GM12878 (cell line): ENCODE results near the gene OR4E2.

Experiments used
- CEBPB ChIP-seq, 2 experiments: fragments of 150-350 bp in 1 of 2; IDR thresholded peaks; 2 replicates each; pipeline ENCODE4 v1.6.1; 2012 to 2014; ENCODE audit warnings: low read depth in 2 of 2, low read length in 2 of 2, borderline replicate concordance in 1 of 2, inconsistent platforms in 1 of 2
- CREM ChIP-seq: IDR thresholded peaks from 2 replicates; pipeline ENCODE4 v1.6.1; 2014; ENCODE audit warnings: antibody characterized with exemption, low read depth
- POLR2A ChIP-seq: IDR thresholded peaks from 2 replicates; pipeline ENCODE4 v1.6.1; 2011; ENCODE audit warnings: low read depth, mild to moderate bottlenecking, low read length
- POLR2AphosphoS5 ChIP-seq: IDR thresholded peaks from 2 replicates; pipeline ENCODE4 v1.6.1; 2011; ENCODE audit warnings: mild to moderate bottlenecking, low read length, inconsistent platforms
- TARDBP ChIP-seq: IDR thresholded peaks from 2 replicates; pipeline ENCODE4 v1.6.1; 2016; ENCODE audit warnings: borderline replicate concordance
- TF ChIP-seq, protein P1 (sequence below): IDR thresholded peaks from 2 replicates; pipeline ENCODE4 v1.6.1; 2012; ENCODE audit warnings: low read depth, low read length, improper control_type of control experiment
- TF ChIP-seq, protein P2 (sequence below), 3 experiments: IDR thresholded peaks in 2 of 3; conservative IDR thresholded peaks in 1 of 3; 2 replicates each; pipeline ENCODE4 v1.5.1; 2011; ENCODE audit warnings: low read depth in 3 of 3, low read length in 3 of 3, mild to moderate bottlenecking in 3 of 3, control low read depth in 2 of 3, moderate library complexity in 2 of 3, inconsistent platforms in 1 of 3, mixed read lengths in 1 of 3; ENCODE audit not compliant: control insufficient read depth in 2 of 3, insufficient read depth in 1 of 3; ENCODE audit errors: extremely low read depth in 1 of 3

DNA sequence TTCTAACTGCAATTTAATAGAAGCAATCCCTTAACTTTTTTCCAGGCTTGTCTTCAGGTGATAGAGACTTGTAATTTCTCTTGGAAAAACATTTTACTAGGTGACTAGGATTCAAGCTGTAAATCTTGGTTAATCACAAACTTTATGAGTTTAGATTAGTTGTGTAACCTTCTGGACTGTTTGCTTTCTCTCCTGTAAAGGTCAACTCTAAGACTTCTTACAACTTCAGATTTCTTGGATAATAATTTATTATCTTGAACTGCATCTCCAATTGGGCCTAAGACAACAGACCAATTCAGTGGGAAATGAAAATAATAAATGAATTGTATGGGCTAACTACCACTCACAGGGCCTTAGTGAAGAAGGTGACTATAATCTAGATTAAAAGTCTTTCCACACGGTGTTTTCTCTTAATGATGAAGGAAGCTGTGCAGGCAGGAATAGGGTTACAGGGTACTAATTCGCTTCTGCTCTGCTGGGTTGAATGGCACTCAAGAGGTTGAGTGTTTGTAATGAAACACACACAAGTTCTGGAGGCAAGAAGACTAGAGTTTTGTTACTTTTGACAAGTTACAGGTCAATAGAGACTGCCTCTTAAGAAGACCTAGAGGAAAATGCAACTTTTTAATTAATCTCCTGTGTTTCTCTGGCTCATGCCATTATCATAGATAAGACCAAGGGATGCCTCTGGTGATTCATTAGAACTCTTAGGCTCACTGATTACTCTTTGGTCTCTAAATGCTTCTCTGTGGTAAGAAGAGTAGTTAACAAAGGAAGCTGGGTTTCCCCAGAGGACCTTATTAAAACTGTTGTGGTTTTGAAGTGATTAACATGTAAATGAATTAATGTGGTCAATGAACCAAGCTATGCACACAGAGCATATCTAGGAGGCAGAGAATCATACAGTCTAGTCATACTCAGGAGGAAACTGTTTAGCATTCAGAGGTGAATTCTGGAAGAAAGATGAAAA is 50.0 kb downstream of the OR4E2 start:
- TF ChIP-seq POLR2AphosphoS5 (no peak), CREM (no peak), CEBPB (IDR thresholded peaks at IDR 0.05; ENCODE audit: borderline replicate concordance in 1 of 2, low read depth in 2 of 2, low read length in 2 of 2) (no peak), TARDBP (no peak), POLR2A (no peak)
- TF ChIP-seq, protein P1, sequence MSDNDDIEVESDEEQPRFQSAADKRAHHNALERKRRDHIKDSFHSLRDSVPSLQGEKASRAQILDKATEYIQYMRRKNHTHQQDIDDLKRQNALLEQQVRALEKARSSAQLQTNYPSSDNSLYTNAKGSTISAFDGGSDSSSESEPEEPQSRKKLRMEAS, result no peak
- TF ChIP-seq, protein P2, sequence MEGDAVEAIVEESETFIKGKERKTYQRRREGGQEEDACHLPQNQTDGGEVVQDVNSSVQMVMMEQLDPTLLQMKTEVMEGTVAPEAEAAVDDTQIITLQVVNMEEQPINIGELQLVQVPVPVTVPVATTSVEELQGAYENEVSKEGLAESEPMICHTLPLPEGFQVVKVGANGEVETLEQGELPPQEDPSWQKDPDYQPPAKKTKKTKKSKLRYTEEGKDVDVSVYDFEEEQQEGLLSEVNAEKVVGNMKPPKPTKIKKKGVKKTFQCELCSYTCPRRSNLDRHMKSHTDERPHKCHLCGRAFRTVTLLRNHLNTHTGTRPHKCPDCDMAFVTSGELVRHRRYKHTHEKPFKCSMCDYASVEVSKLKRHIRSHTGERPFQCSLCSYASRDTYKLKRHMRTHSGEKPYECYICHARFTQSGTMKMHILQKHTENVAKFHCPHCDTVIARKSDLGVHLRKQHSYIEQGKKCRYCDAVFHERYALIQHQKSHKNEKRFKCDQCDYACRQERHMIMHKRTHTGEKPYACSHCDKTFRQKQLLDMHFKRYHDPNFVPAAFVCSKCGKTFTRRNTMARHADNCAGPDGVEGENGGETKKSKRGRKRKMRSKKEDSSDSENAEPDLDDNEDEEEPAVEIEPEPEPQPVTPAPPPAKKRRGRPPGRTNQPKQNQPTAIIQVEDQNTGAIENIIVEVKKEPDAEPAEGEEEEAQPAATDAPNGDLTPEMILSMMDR (IDR thresholded peaks at IDR 0.05 in 2 of 3, conservative IDR thresholded peaks at IDR 0.05 in 1 of 3; ENCODE audit: control insufficient read depth in 2 of 3, extremely low read depth in 1 of 3, insufficient read depth in 1 of 3, low read depth in 3 of 3, low read length in 3 of 3), result no peak
